Measurements from ENCODE around the gene CDK5R2. TPM values are rescaled to one million over a fixed set of nuclear protein-coding genes. Genes with fewer than 3 reads are reported as not detected.
A peak's percentile ranks its signal among the peaks of the same experiment; 100 is the strongest.

The CDK5R2 gene
- total and polyA plus RNA-seq, 2 of the 13 experiments (the other 11 are each of a cell fraction or from before 2014, with no cell fraction given): not detected

DNA sequence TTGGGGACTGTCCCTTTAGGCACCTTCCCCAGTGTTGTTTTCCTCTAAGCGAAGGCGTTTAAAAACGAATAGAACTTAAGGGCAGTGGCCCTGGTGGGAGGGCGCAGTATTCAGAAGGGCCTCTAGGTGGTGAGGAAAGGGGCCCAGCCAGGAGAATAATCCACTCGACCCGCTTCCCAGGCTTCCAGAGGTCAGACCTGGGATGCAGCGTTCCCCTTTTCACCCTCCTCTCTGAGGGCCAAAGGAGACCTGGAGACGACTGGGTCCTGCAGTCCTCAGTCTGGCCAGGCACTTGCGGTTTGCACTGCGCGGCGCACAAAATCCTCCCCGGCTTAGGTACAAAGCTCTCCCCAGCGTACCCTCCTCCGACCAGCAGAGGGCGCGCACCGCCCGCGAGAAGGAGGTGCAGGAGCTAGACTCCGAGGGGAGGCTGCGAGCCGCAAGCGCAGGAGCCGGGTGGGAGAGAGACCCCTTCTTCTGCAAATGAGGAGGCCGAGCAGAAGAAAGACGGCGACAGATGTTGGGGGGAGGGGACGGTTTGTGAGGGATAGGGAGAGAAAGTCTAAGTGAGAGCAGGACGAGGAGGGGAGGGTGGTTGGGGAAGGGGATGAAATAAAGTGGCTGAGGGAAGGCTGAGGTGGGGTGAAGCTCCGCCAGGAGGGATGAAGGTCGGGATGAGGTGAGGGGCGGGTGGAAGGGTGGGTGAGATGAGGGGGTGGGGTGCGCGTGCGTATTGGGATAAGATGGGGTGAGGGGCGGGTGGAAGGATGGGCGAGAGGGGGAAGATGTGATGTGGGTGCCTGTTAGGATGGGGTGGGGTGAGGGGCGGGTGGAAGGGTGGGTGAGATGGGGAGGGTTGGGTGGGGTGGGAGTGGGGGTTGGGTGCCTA lies 20.6 kb downstream of the CDK5R2 start (continued):
- TF ChIP-seq, protein P1, sequence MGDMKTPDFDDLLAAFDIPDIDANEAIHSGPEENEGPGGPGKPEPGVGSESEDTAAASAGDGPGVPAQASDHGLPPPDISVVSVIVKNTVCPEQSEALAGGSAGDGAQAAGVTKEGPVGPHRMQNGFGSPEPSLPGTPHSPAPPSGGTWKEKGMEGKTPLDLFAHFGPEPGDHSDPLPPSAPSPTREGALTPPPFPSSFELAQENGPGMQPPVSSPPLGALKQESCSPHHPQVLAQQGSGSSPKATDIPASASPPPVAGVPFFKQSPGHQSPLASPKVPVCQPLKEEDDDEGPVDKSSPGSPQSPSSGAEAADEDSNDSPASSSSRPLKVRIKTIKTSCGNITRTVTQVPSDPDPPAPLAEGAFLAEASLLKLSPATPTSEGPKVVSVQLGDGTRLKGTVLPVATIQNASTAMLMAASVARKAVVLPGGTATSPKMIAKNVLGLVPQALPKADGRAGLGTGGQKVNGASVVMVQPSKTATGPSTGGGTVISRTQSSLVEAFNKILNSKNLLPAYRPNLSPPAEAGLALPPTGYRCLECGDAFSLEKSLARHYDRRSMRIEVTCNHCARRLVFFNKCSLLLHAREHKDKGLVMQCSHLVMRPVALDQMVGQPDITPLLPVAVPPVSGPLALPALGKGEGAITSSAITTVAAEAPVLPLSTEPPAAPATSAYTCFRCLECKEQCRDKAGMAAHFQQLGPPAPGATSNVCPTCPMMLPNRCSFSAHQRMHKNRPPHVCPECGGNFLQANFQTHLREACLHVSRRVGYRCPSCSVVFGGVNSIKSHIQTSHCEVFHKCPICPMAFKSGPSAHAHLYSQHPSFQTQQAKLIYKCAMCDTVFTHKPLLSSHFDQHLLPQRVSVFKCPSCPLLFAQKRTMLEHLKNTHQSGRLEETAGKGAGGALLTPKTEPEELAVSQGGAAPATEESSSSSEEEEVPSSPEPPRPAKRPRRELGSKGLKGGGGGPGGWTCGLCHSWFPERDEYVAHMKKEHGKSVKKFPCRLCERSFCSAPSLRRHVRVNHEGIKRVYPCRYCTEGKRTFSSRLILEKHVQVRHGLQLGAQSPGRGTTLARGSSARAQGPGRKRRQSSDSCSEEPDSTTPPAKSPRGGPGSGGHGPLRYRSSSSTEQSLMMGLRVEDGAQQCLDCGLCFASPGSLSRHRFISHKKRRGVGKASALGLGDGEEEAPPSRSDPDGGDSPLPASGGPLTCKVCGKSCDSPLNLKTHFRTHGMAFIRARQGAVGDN (CRISPR knock-in tag; IDR thresholded peaks at IDR 0.05): peak; percentile 57
- TF ChIP-seq JDP2 (CRISPR knock-in tag; IDR thresholded peaks at IDR 0.05; ENCODE audit: borderline replicate concordance) (no peak), ARNT2 (CRISPR knock-in tag; IDR thresholded peaks at IDR 0.05; ENCODE audit: low read depth) (0 out of 2 replicates have a peak, but pooled peaks have one; percentile 46), HNRNPL (IDR thresholded peaks at IDR 0.05; ENCODE audit: low read depth, low read length) (no peak), SOX5 (CRISPR knock-in tag; IDR thresholded peaks at IDR 0.05; ENCODE audit: borderline replicate concordance) (no peak), ZNF263 (CRISPR knock-in tag; IDR thresholded peaks at IDR 0.05) (peak; percentile 51; the same call in 1 of the 2 replicates), ZSCAN9 (CRISPR knock-in tag; IDR thresholded peaks at IDR 0.05; ENCODE audit: borderline replicate concordance) (peak; percentile 64; the same call in 1 of the 2 replicates), MYC (CRISPR knock-in tag; IDR thresholded peaks at IDR 0.05; ENCODE audit: borderline replicate concordance) (peak; percentile 45; the same call in 1 of the 2 replicates), ZNF510 (CRISPR knock-in tag; IDR thresholded peaks at IDR 0.05; ENCODE audit: low read depth) (no peak), RAD21 (CRISPR knock-in tag; IDR thresholded peaks at IDR 0.05) (peak; percentile 92), IRF2 (CRISPR knock-in tag; IDR thresholded peaks at IDR 0.05) (0 out of 2 replicates have a peak, but pooled peaks have one; percentile 54), SRF (IDR thresholded peaks at IDR 0.05; ENCODE audit: low read depth, low read length) (no peak), MTA1 (CRISPR knock-in tag; IDR thresholded peaks at IDR 0.05; ENCODE audit: borderline replicate concordance) (peak; percentile 43; the same call in 1 of the 2 replicates), POLR2AphosphoS2 (IDR thresholded peaks at IDR 0.05; ENCODE audit: low read depth, low read length) (no peak), REXO4 (CRISPR knock-in tag; IDR thresholded peaks at IDR 0.05; ENCODE audit: borderline replicate concordance) (no peak)
- TF ChIP-seq, protein P2, sequence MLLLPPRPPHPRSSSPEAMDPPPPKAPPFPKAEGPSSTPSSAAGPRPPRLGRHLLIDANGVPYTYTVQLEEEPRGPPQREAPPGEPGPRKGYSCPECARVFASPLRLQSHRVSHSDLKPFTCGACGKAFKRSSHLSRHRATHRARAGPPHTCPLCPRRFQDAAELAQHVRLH (CRISPR knock-in tag; IDR thresholded peaks at IDR 0.05; ENCODE audit: borderline replicate concordance, low read depth): peak; percentile 57; the same call in 1 of the 2 replicates
- TF ChIP-seq, protein P3, sequence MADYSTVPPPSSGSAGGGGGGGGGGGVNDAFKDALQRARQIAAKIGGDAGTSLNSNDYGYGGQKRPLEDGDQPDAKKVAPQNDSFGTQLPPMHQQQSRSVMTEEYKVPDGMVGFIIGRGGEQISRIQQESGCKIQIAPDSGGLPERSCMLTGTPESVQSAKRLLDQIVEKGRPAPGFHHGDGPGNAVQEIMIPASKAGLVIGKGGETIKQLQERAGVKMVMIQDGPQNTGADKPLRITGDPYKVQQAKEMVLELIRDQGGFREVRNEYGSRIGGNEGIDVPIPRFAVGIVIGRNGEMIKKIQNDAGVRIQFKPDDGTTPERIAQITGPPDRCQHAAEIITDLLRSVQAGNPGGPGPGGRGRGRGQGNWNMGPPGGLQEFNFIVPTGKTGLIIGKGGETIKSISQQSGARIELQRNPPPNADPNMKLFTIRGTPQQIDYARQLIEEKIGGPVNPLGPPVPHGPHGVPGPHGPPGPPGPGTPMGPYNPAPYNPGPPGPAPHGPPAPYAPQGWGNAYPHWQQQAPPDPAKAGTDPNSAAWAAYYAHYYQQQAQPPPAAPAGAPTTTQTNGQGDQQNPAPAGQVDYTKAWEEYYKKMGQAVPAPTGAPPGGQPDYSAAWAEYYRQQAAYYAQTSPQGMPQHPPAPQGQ (CRISPR knock-in tag; IDR thresholded peaks at IDR 0.05; ENCODE audit: borderline replicate concordance): no peak
